ENCODE results near the gene RASSF8. TPM values are rescaled to one million over a fixed set of nuclear protein-coding genes. Genes with fewer than 3 reads are reported as not detected.

RASSF8 gene
- total RNA-seq, 4 donors from 2014 or later, result 13.1 to 332 (median 23.5) TPM

DNA sequence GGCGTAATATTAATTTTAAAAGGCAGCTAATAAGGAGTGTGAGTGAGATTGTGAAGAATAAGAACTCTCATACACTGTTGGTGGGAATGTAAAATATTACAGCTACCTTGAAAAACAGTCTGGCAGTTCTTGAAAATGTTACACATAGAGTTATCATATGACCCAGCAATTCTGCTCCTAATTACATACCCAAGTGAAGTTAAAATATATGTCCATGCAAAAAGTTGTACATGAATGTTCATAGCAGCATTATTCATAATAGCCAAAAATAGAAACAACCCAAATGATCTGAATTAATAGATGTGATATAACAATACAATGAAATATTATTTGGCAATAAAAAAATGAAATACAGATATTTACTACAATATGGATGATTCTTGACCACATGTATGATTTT, 68.2 kb downstream of the RASSF8 start:
- in situ Hi-C loops (cut with MboI; ENCODE audit: low pct_ligation_motif_present in 1 of 4, low pct_unique_long_range_greater_than_20kb in 1 of 4, low sequenced_read_pairs in 3 of 4), result loop anchor here in 2 of 4 donors (10.0 to 25.0 kb wide), 2 partner anchors 589 to 592 kb away; no protein-coding TSS in a partner anchor
- Histone ChIP-seq H3K9me3 (no peaks in the 10 kb centered on the region), H3K4me1 (peaks cover 0 to 19% (median 3%) of the 10 kb centered on the region in 4 donors), H3K27ac (no peak overlapping the region), H3K4me3 (no peak overlapping the region), H3K36me3 (no peaks in the 10 kb centered on the region), H3K27me3 (no peaks in the 10 kb centered on the region)
- WGBS, 2 donors (ENCODE audit: low coverage in 1 of 2), result 80 to 87% methylated on average over 1 of the region's 1 CpG
- no peak for DNase-seq
- intact Hi-C loops (cut with DNase I; ENCODE audit: low total_unique reads), result loop anchor here (5.0 kb wide), 2 partner anchors 69 to 589 kb away; partner anchors contain the start of gene RASSF8
- TF ChIP-seq, protein P1, sequence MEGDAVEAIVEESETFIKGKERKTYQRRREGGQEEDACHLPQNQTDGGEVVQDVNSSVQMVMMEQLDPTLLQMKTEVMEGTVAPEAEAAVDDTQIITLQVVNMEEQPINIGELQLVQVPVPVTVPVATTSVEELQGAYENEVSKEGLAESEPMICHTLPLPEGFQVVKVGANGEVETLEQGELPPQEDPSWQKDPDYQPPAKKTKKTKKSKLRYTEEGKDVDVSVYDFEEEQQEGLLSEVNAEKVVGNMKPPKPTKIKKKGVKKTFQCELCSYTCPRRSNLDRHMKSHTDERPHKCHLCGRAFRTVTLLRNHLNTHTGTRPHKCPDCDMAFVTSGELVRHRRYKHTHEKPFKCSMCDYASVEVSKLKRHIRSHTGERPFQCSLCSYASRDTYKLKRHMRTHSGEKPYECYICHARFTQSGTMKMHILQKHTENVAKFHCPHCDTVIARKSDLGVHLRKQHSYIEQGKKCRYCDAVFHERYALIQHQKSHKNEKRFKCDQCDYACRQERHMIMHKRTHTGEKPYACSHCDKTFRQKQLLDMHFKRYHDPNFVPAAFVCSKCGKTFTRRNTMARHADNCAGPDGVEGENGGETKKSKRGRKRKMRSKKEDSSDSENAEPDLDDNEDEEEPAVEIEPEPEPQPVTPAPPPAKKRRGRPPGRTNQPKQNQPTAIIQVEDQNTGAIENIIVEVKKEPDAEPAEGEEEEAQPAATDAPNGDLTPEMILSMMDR (IDR thresholded peaks at IDR 0.05), result no peak
- TF ChIP-seq EP300 (IDR thresholded peaks at IDR 0.05; ENCODE audit: low read depth), result no peak
- TF ChIP-seq POLR2A (IDR thresholded peaks at IDR 0.05), result no peak
- no peak for TF ChIP-seq POLR2AphosphoS5 (IDR thresholded peaks at IDR 0.05)

DNA sequence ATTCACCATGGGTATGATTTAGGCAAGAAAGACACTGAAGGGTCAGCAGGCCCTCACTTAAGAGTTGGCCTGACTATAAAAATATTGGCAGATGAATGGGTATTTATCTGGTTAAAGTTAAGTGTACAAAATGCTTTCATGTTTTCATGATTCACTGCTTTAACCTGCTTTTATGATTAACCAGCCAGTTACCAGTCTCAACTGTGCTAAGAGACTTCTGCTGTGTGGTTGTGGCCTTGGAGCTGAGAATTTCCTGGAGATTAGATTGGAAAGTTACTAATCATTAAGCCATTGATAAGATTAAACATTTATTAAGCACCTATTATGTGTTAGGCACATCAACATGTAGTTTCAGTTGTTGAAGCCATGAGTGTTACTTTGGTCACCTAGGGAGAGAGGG, 68.9 kb downstream of the RASSF8 start:
- no peaks in the 10 kb centered on the region for H3K36me3 ChIP-seq
- H3K9me3 ChIP-seq, result no peaks in the 10 kb centered on the region
- H3K27me3 ChIP-seq, result no peaks in the 10 kb centered on the region
- H3K4me3 ChIP-seq, result no peak overlapping the region
- in situ Hi-C loops (cut with MboI; ENCODE audit: low pct_ligation_motif_present in 1 of 4, low pct_unique_long_range_greater_than_20kb in 1 of 4, low sequenced_read_pairs in 3 of 4) (loop anchor here in 2 of 4 donors (10.0 to 25.0 kb wide), 2 partner anchors 590 to 593 kb away; no protein-coding TSS in a partner anchor), intact Hi-C loops (cut with DNase I; ENCODE audit: low total_unique reads) (loop anchor here (5.0 kb wide), 2 partner anchors 70 to 590 kb away; partner anchors contain the start of gene RASSF8)
- TF ChIP-seq POLR2A (IDR thresholded peaks at IDR 0.05), result no peak
- TF ChIP-seq, protein P1 (IDR thresholded peaks at IDR 0.05), result no peak
- TF ChIP-seq POLR2AphosphoS5 (IDR thresholded peaks at IDR 0.05), result no peak
- no peak for TF ChIP-seq EP300 (IDR thresholded peaks at IDR 0.05; ENCODE audit: low read depth)
- H3K27ac ChIP-seq, result no peak overlapping the region
- peaks cover 2 to 26% (median 5%) of the 10 kb centered on the region in 4 donors for H3K4me1 ChIP-seq
- DNase-seq, result no peak

DNA sequence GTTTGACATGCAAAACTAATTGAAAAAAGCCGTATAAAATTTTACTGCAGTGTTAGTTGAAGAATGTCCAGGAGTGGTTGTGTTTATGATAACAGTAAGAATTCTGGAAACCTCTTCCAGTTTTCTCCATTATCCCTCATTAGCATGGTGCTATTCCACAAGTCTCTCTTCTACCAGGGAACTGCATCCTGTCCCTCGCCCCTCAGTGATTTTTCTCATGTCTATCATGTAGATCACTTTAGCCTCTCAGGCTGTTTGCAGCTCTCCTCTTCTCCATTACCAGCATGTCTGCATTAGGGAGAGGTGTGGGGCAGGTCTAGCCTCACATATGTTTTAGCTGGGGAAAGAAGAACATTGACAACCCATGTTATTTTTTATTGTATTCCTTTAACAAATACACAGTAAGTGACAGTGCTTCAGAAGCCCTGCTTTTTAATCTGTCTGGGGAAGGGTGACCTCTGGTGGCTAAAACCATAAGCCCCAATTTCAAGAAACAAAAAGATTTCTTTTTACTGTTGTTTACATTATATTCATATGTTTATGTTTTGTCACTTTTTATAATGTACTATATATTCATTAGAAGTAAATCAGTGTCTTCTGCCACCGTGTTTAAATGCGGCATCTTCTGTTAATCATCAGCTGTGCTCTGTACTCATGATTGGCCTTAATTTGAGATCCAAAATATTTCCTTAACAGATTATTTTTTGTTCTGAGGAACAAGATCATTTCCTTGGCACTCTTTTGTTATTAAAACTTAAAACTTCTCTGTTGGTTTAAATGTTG, 70.7 kb downstream of the RASSF8 start:
- Histone ChIP-seq H3K4me1 (peaks cover 5 to 33% (median 8%) of the 10 kb centered on the region in 4 donors), H3K9me3 (no peaks in the 10 kb centered on the region), H3K36me3 (no peaks in the 10 kb centered on the region), H3K4me3 (no peak overlapping the region), H3K27ac (peak overlapping the region in 3 of 4 donors; percentile 25 to 39 (median 27)), H3K27me3 (no peaks in the 10 kb centered on the region)
- intact Hi-C loops (cut with DNase I; ENCODE audit: low total_unique reads) (loop anchor here (5.0 kb wide), 2 partner anchors 72 to 592 kb away; partner anchors contain the start of gene RASSF8), in situ Hi-C loops (cut with MboI; ENCODE audit: low pct_ligation_motif_present in 1 of 4, low pct_unique_long_range_greater_than_20kb in 1 of 4, low sequenced_read_pairs in 3 of 4) (loop anchor here in 2 of 4 donors (10.0 to 25.0 kb wide), 2 partner anchors 592 to 594 kb away; no protein-coding TSS in a partner anchor)
- 32 to 47% methylated on average over 4 of the region's 4 CpGs for whole genome bisulfite sequencing, 2 donors (ENCODE audit: low coverage in 1 of 2)
- TF ChIP-seq, protein P1 (IDR thresholded peaks at IDR 0.05), result peak; percentile 60 to 79 (median 75)
- TF ChIP-seq EP300 (IDR thresholded peaks at IDR 0.05; ENCODE audit: low read depth) (no peak), POLR2A (IDR thresholded peaks at IDR 0.05) (no peak), POLR2AphosphoS5 (IDR thresholded peaks at IDR 0.05) (no peak)
- peak; percentile 15 for DNase-seq

DNA sequence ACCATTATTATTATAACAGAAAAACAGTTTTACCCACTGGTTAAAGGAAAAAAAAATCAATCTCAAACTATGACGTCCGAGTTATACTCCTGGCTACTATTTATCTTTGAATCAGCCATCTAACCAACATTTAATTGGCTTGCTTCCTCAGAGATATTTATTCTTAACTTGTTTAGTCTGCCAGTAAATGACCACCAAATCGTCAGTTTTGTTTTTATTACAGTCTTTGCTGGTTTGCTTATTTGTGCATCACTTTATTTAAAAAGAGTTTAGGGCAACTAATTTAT, 71.2 kb downstream of the RASSF8 start:
- TF ChIP-seq POLR2A (IDR thresholded peaks at IDR 0.05), result no peak
- TF ChIP-seq EP300 (IDR thresholded peaks at IDR 0.05; ENCODE audit: low read depth), result no peak
- TF ChIP-seq, protein P1 (IDR thresholded peaks at IDR 0.05), result no peak
- TF ChIP-seq POLR2AphosphoS5 (IDR thresholded peaks at IDR 0.05), result no peak
- intact Hi-C loops (cut with DNase I; ENCODE audit: low total_unique reads), result loop anchor here (5.0 kb wide), 2 partner anchors 72 to 592 kb away; partner anchors contain the start of gene RASSF8
- H3K27me3 ChIP-seq, result no peaks in the 10 kb centered on the region
- WGBS, 2 donors (ENCODE audit: low coverage in 1 of 2), result 43 to 44% methylated on average over 3 of the region's 3 CpGs
- no peak for DNase-seq
- H3K27ac ChIP-seq, result peak overlapping the region in 3 of 4 donors; percentile 25 to 39 (median 27)
- no peaks in the 10 kb centered on the region for H3K36me3 ChIP-seq
- in situ Hi-C loops (cut with MboI; ENCODE audit: low pct_ligation_motif_present in 1 of 4, low pct_unique_long_range_greater_than_20kb in 1 of 4, low sequenced_read_pairs in 3 of 4), result loop anchor here in 2 of 4 donors (10.0 to 25.0 kb wide), 2 partner anchors 592 to 595 kb away; no protein-coding TSS in a partner anchor
- no peak overlapping the region for H3K4me3 ChIP-seq
- H3K4me1 ChIP-seq, result peaks cover 5 to 33% (median 8%) of the 10 kb centered on the region in 4 donors
- no peaks in the 10 kb centered on the region for H3K9me3 ChIP-seq
